ENCODE data around the gene LCE4A. TPM values are rescaled to one million over a fixed set of nuclear protein-coding genes. Genes with fewer than 3 reads are reported as not detected.

LCE4A gene
- total RNA-seq, 1 donor from 2014 or later = not detected

DNA sequence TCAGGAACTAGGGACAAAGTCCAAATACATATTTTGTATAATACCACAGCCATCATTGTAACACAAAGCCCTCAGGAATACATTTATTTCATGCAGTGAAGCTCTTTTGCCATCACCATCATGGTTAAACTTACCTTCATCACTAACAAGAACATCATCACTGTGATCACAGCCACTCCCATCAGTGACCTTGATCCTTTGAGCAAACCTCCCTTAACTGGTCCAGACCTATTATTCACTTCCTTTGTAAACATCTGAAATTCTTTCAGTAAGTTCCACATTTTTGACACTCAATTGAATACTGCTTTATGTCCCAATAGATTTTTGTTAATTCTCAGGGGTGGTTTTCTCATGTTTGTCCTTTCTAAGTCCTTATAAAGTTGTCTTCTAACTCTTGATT is 33.7 kb downstream of the LCE4A start:
- Mint-ChIP-seq H3K4me3 (no peak overlapping the region), H3K27ac (no peak overlapping the region), H3K9me3 (peaks cover 14% of the 10 kb centered on the region), H3K4me1 (ENCODE audit: unreplicated experiment) (no peaks in the 10 kb centered on the region), H3K36me3 (no peaks in the 10 kb centered on the region), H3K27me3 (no peaks in the 10 kb centered on the region)
- TF ChIP-seq, protein P1, sequence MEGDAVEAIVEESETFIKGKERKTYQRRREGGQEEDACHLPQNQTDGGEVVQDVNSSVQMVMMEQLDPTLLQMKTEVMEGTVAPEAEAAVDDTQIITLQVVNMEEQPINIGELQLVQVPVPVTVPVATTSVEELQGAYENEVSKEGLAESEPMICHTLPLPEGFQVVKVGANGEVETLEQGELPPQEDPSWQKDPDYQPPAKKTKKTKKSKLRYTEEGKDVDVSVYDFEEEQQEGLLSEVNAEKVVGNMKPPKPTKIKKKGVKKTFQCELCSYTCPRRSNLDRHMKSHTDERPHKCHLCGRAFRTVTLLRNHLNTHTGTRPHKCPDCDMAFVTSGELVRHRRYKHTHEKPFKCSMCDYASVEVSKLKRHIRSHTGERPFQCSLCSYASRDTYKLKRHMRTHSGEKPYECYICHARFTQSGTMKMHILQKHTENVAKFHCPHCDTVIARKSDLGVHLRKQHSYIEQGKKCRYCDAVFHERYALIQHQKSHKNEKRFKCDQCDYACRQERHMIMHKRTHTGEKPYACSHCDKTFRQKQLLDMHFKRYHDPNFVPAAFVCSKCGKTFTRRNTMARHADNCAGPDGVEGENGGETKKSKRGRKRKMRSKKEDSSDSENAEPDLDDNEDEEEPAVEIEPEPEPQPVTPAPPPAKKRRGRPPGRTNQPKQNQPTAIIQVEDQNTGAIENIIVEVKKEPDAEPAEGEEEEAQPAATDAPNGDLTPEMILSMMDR (conservative IDR thresholded peaks at IDR 0.05) = no peak
- no peak for DNase-seq (ENCODE audit: extremely low spot score, unreplicated experiment)

GRCh38 chr1:152743371-152744145 is 35.6 kb downstream of the LCE4A start:
- no peak overlapping the region for H3K4me3 Mint-ChIP-seq
- no peak for DNase-seq (ENCODE audit: extremely low spot score, unreplicated experiment)
- no peaks in the 10 kb centered on the region for H3K27me3 Mint-ChIP-seq
- no peaks in the 10 kb centered on the region for H3K4me1 Mint-ChIP-seq (ENCODE audit: unreplicated experiment)
- TF ChIP-seq, protein P1 (conservative IDR thresholded peaks at IDR 0.05) = no peak
- no peak overlapping the region for H3K27ac Mint-ChIP-seq
- H3K36me3 Mint-ChIP-seq = no peaks in the 10 kb centered on the region
- peaks cover 21% of the 10 kb centered on the region for H3K9me3 Mint-ChIP-seq

GRCh38 chr1:152745289-152745704 is 37.3 kb downstream of the LCE4A start:
- Mint-ChIP-seq H3K4me3 (no peak overlapping the region), H3K4me1 (ENCODE audit: unreplicated experiment) (no peaks in the 10 kb centered on the region), H3K27ac (no peak overlapping the region), H3K27me3 (no peaks in the 10 kb centered on the region), H3K36me3 (no peaks in the 10 kb centered on the region), H3K9me3 (peaks cover 15% of the 10 kb centered on the region)
- no peak for DNase-seq (ENCODE audit: extremely low spot score, unreplicated experiment)
- TF ChIP-seq, protein P1 (conservative IDR thresholded peaks at IDR 0.05) = no peak

GRCh38 chr1:152745765-152746444 is 37.9 kb downstream of the LCE4A start:
- Mint-ChIP-seq H3K36me3 (no peaks in the 10 kb centered on the region), H3K9me3 (peaks cover 15% of the 10 kb centered on the region), H3K4me3 (no peak overlapping the region), H3K4me1 (ENCODE audit: unreplicated experiment) (no peaks in the 10 kb centered on the region), H3K27me3 (no peaks in the 10 kb centered on the region), H3K27ac (no peak overlapping the region)
- DNase-seq (ENCODE audit: extremely low spot score, unreplicated experiment) = no peak
- TF ChIP-seq, protein P1 (conservative IDR thresholded peaks at IDR 0.05) = no peak

- no peaks in the 10 kb centered on the region for H3K27me3 Mint-ChIP-seq
- DNase-seq (ENCODE audit: extremely low spot score, unreplicated experiment) = no peak
- H3K36me3 Mint-ChIP-seq = no peaks in the 10 kb centered on the region
- peaks cover 15% of the 10 kb centered on the region for H3K9me3 Mint-ChIP-seq
- no peak overlapping the region for H3K27ac Mint-ChIP-seq
- no peaks in the 10 kb centered on the region for H3K4me1 Mint-ChIP-seq (ENCODE audit: unreplicated experiment)
- no peak overlapping the region for H3K4me3 Mint-ChIP-seq
- TF ChIP-seq, protein P1 (conservative IDR thresholded peaks at IDR 0.05) = no peak
These were observed 39.9 kb downstream of the LCE4A start for GRCh38 chr1:152747831-152748230.

Measured in type B pancreatic cell (in vitro differentiated cells).